HEK293 (cell line): Measurements from ENCODE around the gene CTSA.

Experiments
- BCL11B ChIP-seq: fragments of 450-650 bp; formaldehyde crosslinking; IDR thresholded peaks from 2 replicates; pipeline ENCODE4 v1.5.1; 2016; ENCODE audit warnings: low read depth, missing biosample characterization, missing genetic modification characterization
- ELK4 ChIP-seq: IDR thresholded peaks from 2 replicates; pipeline ENCODE4 v1.6.1; 2011; ENCODE audit warnings: mild to moderate bottlenecking, low read depth, low read length, borderline replicate concordance
- GLI2 ChIP-seq: fragments of 450-650 bp; formaldehyde crosslinking; IDR thresholded peaks from 2 replicates; pipeline ENCODE4; 2017; ENCODE audit warnings: missing biosample characterization, missing genetic modification characterization, low read depth, borderline replicate concordance
- KLF16 ChIP-seq: fragments of 450-650 bp; formaldehyde crosslinking; IDR thresholded peaks from 2 replicates; pipeline ENCODE4 v1.5.1; 2017; ENCODE audit warnings: missing biosample characterization, missing genetic modification characterization
- KLF7 ChIP-seq: fragments of 450-650 bp; formaldehyde crosslinking; IDR thresholded peaks from 2 replicates; pipeline ENCODE4 v1.5.1; 2016; ENCODE audit warnings: missing biosample characterization, missing genetic modification characterization, borderline replicate concordance
- PRDM2 ChIP-seq: fragments of 450-650 bp; formaldehyde crosslinking; IDR thresholded peaks from 2 replicates; pipeline ENCODE4 v1.5.1; 2016; ENCODE audit warnings: missing biosample characterization, missing genetic modification characterization, borderline replicate concordance
- SALL2 ChIP-seq: fragments of 450-650 bp; formaldehyde crosslinking; IDR thresholded peaks from 2 replicates; pipeline ENCODE4 v1.5.0; 2017; ENCODE audit warnings: missing biosample characterization, mild to moderate bottlenecking, missing genetic modification characterization, borderline replicate concordance
- SETDB1 ChIP-seq: IDR thresholded peaks from one replicate; pipeline ENCODE4 v1.6.1; 2017; ENCODE audit warnings: mild to moderate bottlenecking, low read length, moderate library complexity, mixed read lengths; ENCODE audit not compliant: insufficient read length
- ZBTB17 ChIP-seq: fragments of 450-650 bp; formaldehyde crosslinking; IDR thresholded peaks from 2 replicates; pipeline ENCODE4 v1.5.1; 2016; ENCODE audit warnings: missing biosample characterization, missing genetic modification characterization
- ZFP41 ChIP-seq: fragments of 450-650 bp; formaldehyde crosslinking; IDR thresholded peaks from 2 replicates; pipeline ENCODE4 v1.5.1; 2016; ENCODE audit warnings: missing biosample characterization, missing genetic modification characterization, borderline replicate concordance
- ZNF138 ChIP-seq: fragments of 450-650 bp; formaldehyde crosslinking; IDR thresholded peaks from 2 replicates; pipeline ENCODE4 v1.5.1; 2016; ENCODE audit warnings: missing biosample characterization, missing genetic modification characterization, borderline replicate concordance
- ZNF140 ChIP-seq: fragments of 450-650 bp; formaldehyde crosslinking; IDR thresholded peaks from 2 replicates; pipeline ENCODE4 v1.5.1; 2016; ENCODE audit warnings: missing biosample characterization, missing genetic modification characterization
- ZNF175 ChIP-seq: fragments of 450-650 bp; formaldehyde crosslinking; IDR thresholded peaks from 2 replicates; pipeline ENCODE4 v1.5.1; 2016; ENCODE audit warnings: missing biosample characterization, missing genetic modification characterization
- ZNF24 ChIP-seq: fragments of 450-650 bp; formaldehyde crosslinking; IDR thresholded peaks from 2 replicates; pipeline ENCODE4 v1.5.1; 2016; ENCODE audit warnings: missing biosample characterization, missing genetic modification characterization
- ZNF350 ChIP-seq: fragments of 450-650 bp; formaldehyde crosslinking; IDR thresholded peaks from 2 replicates; pipeline ENCODE4 v1.5.0; 2017; ENCODE audit warnings: missing biosample characterization, mild to moderate bottlenecking, missing genetic modification characterization
- ZNF362 ChIP-seq: fragments of 450-650 bp; formaldehyde crosslinking; IDR thresholded peaks from 2 replicates; pipeline ENCODE4 v1.5.1; 2016; ENCODE audit warnings: missing biosample characterization, missing genetic modification characterization
- ZNF404 ChIP-seq: fragments of 450-650 bp; formaldehyde crosslinking; IDR thresholded peaks from 2 replicates; pipeline ENCODE4 v1.5.1; 2017; ENCODE audit warnings: missing biosample characterization, missing genetic modification characterization
- ZNF473 ChIP-seq: fragments of 450-650 bp; formaldehyde crosslinking; IDR thresholded peaks from 2 replicates; pipeline ENCODE4 v1.5.1; 2017; ENCODE audit warnings: missing biosample characterization, missing genetic modification characterization
- ZNF623 ChIP-seq: fragments of 450-650 bp; formaldehyde crosslinking; IDR thresholded peaks from 2 replicates; pipeline ENCODE4 v1.5.1; 2016; ENCODE audit warnings: missing biosample characterization, missing genetic modification characterization
- ZNF677 ChIP-seq: fragments of 450-650 bp; IDR thresholded peaks from 2 replicates; pipeline ENCODE4 v1.5.0; 2018; ENCODE audit warnings: missing biosample characterization, mild to moderate bottlenecking, missing genetic modification characterization, moderate library complexity
- ZNF76 ChIP-seq: fragments of 450-650 bp; formaldehyde crosslinking; IDR thresholded peaks from 2 replicates; pipeline ENCODE4; 2016; ENCODE audit warnings: low read depth, missing biosample characterization, missing genetic modification characterization, borderline replicate concordance
- TF ChIP-seq, protein P1 (sequence below): fragments of 450-650 bp; formaldehyde crosslinking; IDR thresholded peaks from 2 replicates; pipeline ENCODE4 v1.5.1; 2016; ENCODE audit warnings: missing biosample characterization, missing genetic modification characterization, low read depth
- TF ChIP-seq, protein P2 (sequence below): fragments of 450-650 bp; IDR thresholded peaks from 2 replicates; pipeline ENCODE4 v1.5.1; 2018; ENCODE audit warnings: missing biosample characterization, missing genetic modification characterization
- TF ChIP-seq, protein P3 (sequence below): fragments of 450-650 bp; formaldehyde crosslinking; IDR thresholded peaks from 2 replicates; pipeline ENCODE4 v1.5.1; 2016; ENCODE audit warnings: missing biosample characterization, missing genetic modification characterization

CTSA gene

DNA sequence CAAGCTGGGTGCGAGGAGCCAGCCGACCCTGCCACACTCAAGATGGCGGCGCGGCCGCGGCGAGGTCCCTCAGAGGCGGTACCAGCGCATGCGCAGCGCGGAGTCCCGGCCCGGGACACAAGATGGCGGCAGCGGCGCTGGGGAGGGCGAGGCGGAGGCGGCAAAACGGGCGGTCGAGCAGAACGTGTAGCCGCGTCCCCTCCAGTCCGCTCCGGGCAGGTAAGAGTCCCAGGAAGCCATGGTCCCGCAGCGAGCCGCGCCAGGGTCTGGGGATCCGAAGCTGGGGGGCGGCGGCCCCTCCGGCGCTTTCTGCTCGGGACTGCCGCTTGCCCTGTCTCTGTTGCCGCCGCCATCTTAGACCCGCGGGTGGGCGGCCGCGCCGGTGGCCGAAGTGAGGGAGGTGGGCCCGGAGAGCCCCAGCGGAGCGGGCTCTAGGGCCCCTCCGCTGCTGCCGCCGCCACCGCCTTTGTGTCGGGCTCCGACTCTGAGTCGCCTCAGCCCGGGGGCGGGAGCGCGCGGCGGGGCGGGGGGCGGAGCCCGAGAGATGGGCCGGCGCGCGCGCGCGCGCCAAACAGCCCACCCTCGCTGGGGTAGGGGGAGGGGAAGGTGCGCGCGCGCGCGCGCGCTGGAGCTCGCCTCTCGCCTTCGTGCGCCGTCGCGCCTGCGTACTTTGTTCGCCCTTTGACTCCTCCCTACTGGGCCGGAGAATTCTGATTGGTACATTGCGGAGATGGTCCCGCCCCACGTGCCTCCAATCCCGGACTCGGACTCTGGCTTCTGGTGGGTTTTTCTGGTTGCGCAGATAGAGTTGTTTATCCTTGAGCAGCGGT lies 43.7 kb downstream of the CTSA start, which contains the start of gene PCIF1 (continued):
- TF ChIP-seq ZNF362, result no peak
- TF ChIP-seq SALL2 (tag by site-specific recombination), result no peak
- TF ChIP-seq ZBTB17 (tag by site-specific recombination), result peak; percentile 64
- no peak for TF ChIP-seq ZFP41 (tag by site-specific recombination)
- TF ChIP-seq, protein P1, sequence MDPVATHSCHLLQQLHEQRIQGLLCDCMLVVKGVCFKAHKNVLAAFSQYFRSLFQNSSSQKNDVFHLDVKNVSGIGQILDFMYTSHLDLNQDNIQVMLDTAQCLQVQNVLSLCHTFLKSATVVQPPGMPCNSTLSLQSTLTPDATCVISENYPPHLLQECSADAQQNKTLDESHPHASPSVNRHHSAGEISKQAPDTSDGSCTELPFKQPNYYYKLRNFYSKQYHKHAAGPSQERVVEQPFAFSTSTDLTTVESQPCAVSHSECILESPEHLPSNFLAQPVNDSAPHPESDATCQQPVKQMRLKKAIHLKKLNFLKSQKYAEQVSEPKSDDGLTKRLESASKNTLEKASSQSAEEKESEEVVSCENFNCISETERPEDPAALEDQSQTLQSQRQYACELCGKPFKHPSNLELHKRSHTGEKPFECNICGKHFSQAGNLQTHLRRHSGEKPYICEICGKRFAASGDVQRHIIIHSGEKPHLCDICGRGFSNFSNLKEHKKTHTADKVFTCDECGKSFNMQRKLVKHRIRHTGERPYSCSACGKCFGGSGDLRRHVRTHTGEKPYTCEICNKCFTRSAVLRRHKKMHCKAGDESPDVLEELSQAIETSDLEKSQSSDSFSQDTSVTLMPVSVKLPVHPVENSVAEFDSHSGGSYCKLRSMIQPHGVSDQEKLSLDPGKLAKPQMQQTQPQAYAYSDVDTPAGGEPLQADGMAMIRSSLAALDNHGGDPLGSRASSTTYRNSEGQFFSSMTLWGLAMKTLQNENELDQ (tag by site-specific recombination), result no peak
- TF ChIP-seq ZNF76 (tag by site-specific recombination), result peak; percentile 93
- no peak for TF ChIP-seq SETDB1
- TF ChIP-seq ZNF677 (tag by site-specific recombination), result no peak
- TF ChIP-seq ZNF404, result no peak
- no peak for TF ChIP-seq ZNF623
- 0 out of 2 replicates have a peak, but pooled peaks have one; percentile 32 for TF ChIP-seq ZNF24 (tag by site-specific recombination)
- no peak for TF ChIP-seq GLI2
- no peak for TF ChIP-seq ZNF138 (tag by site-specific recombination)
- no peak for TF ChIP-seq PRDM2 (tag by site-specific recombination)
- no peak; the same call in 1 of the 2 replicates for TF ChIP-seq ELK4
- no peak for TF ChIP-seq BCL11B (tag by site-specific recombination)
- no peak for TF ChIP-seq ZNF473 (tag by site-specific recombination)
- peak; percentile 91 for TF ChIP-seq KLF7 (tag by site-specific recombination)
- TF ChIP-seq ZNF350, result no peak
- peak; percentile 99; the same call in 1 of the 2 replicates for TF ChIP-seq KLF16 (tag by site-specific recombination)
- no peak for TF ChIP-seq ZNF175
- TF ChIP-seq ZNF140 (tag by site-specific recombination), result no peak
- TF ChIP-seq, protein P2, sequence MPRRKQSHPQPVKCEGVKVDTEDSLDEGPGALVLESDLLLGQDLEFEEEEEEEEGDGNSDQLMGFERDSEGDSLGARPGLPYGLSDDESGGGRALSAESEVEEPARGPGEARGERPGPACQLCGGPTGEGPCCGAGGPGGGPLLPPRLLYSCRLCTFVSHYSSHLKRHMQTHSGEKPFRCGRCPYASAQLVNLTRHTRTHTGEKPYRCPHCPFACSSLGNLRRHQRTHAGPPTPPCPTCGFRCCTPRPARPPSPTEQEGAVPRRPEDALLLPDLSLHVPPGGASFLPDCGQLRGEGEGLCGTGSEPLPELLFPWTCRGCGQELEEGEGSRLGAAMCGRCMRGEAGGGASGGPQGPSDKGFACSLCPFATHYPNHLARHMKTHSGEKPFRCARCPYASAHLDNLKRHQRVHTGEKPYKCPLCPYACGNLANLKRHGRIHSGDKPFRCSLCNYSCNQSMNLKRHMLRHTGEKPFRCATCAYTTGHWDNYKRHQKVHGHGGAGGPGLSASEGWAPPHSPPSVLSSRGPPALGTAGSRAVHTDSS (tag by site-specific recombination), result no peak
- TF ChIP-seq, protein P3, sequence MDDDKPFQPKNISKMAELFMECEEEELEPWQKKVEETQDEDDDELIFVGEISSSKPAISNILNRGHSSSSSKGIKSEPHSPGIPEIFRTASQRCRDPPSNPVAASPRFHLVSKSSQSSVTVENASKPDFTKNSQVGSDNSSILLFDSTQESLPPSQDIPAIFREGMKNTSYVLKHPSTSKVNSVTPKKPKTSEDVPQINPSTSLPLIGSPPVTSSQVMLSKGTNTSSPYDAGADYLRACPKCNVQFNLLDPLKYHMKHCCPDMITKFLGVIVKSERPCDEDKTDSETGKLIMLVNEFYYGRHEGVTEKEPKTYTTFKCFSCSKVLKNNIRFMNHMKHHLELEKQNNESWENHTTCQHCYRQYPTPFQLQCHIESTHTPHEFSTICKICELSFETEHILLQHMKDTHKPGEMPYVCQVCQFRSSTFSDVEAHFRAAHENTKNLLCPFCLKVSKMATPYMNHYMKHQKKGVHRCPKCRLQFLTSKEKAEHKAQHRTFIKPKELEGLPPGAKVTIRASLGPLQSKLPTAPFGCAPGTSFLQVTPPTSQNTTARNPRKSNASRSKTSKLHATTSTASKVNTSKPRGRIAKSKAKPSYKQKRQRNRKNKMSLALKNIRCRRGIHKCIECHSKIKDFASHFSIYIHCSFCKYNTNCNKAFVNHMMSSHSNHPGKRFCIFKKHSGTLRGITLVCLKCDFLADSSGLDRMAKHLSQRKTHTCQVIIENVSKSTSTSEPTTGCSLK (tag by site-specific recombination), result no peak
